IgD-negative memory B cell (primary cell): Measurements from ENCODE around the gene KIF20A. TPM values are rescaled to one million over a fixed set of nuclear protein-coding genes. Genes with fewer than 3 reads are reported as not detected.

Source experiments
- H3K27ac Mint-ChIP-seq, 3 donors: one replicate each; pipeline ENCODE4 v1.8.0; 2020 to 2022; ENCODE audit warnings: mild to moderate bottlenecking in 3 of 3, mixed read lengths in 3 of 3, moderate library complexity in 1 of 3
- H3K27me3 Mint-ChIP-seq: one replicate; pipeline ENCODE4 v1.8.0; 2021; ENCODE audit warnings: mixed read lengths
- H3K36me3 Mint-ChIP-seq: one replicate; pipeline ENCODE4 v1.8.0; 2020; ENCODE audit warnings: mild to moderate bottlenecking, mixed read lengths
- H3K4me1 Mint-ChIP-seq, 3 donors: one replicate each; pipeline ENCODE4 v1.8.0; 2020 to 2022; ENCODE audit warnings: mixed read lengths in 3 of 3, mild to moderate bottlenecking in 1 of 3
- H3K4me3 Mint-ChIP-seq, 4 donors: one replicate each; pipeline ENCODE4 v1.8.0; 2020 to 2022; ENCODE audit warnings: mild to moderate bottlenecking in 4 of 4, mixed read lengths in 4 of 4, moderate library complexity in 3 of 4
- H3K9me3 Mint-ChIP-seq, 3 donors: one replicate each; pipeline ENCODE4 v1.8.0; 2020 to 2021; ENCODE audit warnings: mixed read lengths in 3 of 3, mild to moderate bottlenecking in 1 of 3
- polyA plus RNA-seq: library from polyadenylated mRNA; unstranded; fragments of 300-500 nt; fragmentation: Illumina TruSeq; gene quantifications from one replicate; pipeline ENCODE4 v1.2.3, GENCODE V29; 2021

KIF20A gene
- polyA plus RNA-seq, 1 donor from 2014 or later: not detected

GRCh38 chr5:138223532-138223931, 44.6 kb downstream of the KIF20A start:
- Mint-ChIP-seq H3K4me1 (peaks cover 0 to 2% (median 2%) of the 10 kb centered on the region in 3 donors), H3K36me3 (no peaks in the 10 kb centered on the region), H3K27ac (no peak overlapping the region), H3K27me3 (peaks cover 21% of the 10 kb centered on the region), H3K9me3 (peaks cover 2 to 10% (median 5%) of the 10 kb centered on the region in 3 donors), H3K4me3 (peak overlapping the region in 1 of 4 donors; percentile 29)

- peaks cover 2 to 7% (median 5%) of the 10 kb centered on the region in 3 donors for H3K9me3 Mint-ChIP-seq
- H3K4me3 Mint-ChIP-seq: peak overlapping the region in 1 of 4 donors; percentile 5
- peaks cover 21% of the 10 kb centered on the region for H3K27me3 Mint-ChIP-seq
- peaks cover 0 to 2% (median 2%) of the 10 kb centered on the region in 3 donors for H3K4me1 Mint-ChIP-seq
- no peak overlapping the region for H3K27ac Mint-ChIP-seq
- H3K36me3 Mint-ChIP-seq: no peaks in the 10 kb centered on the region
Measured at GRCh38 chr5:138224712-138225111, 45.8 kb downstream of the KIF20A start.

GRCh38 chr5:138226910-138227309, 48.0 kb downstream of the KIF20A start:
- Mint-ChIP-seq H3K4me1 (peaks cover 0 to 2% (median 2%) of the 10 kb centered on the region in 3 donors), H3K27me3 (peaks cover 15% of the 10 kb centered on the region), H3K27ac (no peak overlapping the region), H3K9me3 (peaks cover 2 to 7% (median 5%) of the 10 kb centered on the region in 3 donors), H3K4me3 (no peak overlapping the region), H3K36me3 (no peaks in the 10 kb centered on the region)

GRCh38 chr5:138229387-138229786, 50.5 kb downstream of the KIF20A start:
- no peaks in the 10 kb centered on the region for H3K36me3 Mint-ChIP-seq
- no peak overlapping the region for H3K4me3 Mint-ChIP-seq
- H3K27ac Mint-ChIP-seq: no peak overlapping the region
- H3K9me3 Mint-ChIP-seq: peaks cover 2 to 7% (median 5%) of the 10 kb centered on the region in 3 donors
- H3K4me1 Mint-ChIP-seq: peaks cover 0 to 2% (median 0%) of the 10 kb centered on the region in 3 donors
- peaks cover 7% of the 10 kb centered on the region for H3K27me3 Mint-ChIP-seq

GRCh38 chr5:138230261-138230660, 51.3 kb downstream of the KIF20A start:
- peaks cover 2 to 7% (median 5%) of the 10 kb centered on the region in 3 donors for H3K9me3 Mint-ChIP-seq
- no peaks in the 10 kb centered on the region for H3K36me3 Mint-ChIP-seq
- peaks cover 4% of the 10 kb centered on the region for H3K27me3 Mint-ChIP-seq
- no peak overlapping the region for H3K27ac Mint-ChIP-seq
- peaks cover 0 to 2% (median 0%) of the 10 kb centered on the region in 3 donors for H3K4me1 Mint-ChIP-seq
- no peak overlapping the region for H3K4me3 Mint-ChIP-seq

- Mint-ChIP-seq H3K36me3 (no peaks in the 10 kb centered on the region), H3K27ac (no peak overlapping the region), H3K9me3 (peaks cover under 1% of the 10 kb centered on the region in 3 donors), H3K27me3 (peaks cover 5% of the 10 kb centered on the region), H3K4me1 (peaks cover 0 to under 1% (median 0%) of the 10 kb centered on the region in 3 donors), H3K4me3 (no peak overlapping the region)
Measured at GRCh38 chr5:138230981-138231589, 52.2 kb downstream of the KIF20A start.

GRCh38 chr5:138233280-138233679, 54.4 kb downstream of the KIF20A start:
- Mint-ChIP-seq H3K4me1 (no peaks in the 10 kb centered on the region), H3K27ac (no peak overlapping the region), H3K9me3 (no peaks in the 10 kb centered on the region), H3K4me3 (no peak overlapping the region), H3K27me3 (peaks cover 11% of the 10 kb centered on the region), H3K36me3 (no peaks in the 10 kb centered on the region)

- peaks cover 20% of the 10 kb centered on the region for H3K27me3 Mint-ChIP-seq
- no peaks in the 10 kb centered on the region for H3K36me3 Mint-ChIP-seq
- peaks cover 0 to 2% (median 0%) of the 10 kb centered on the region in 3 donors for H3K9me3 Mint-ChIP-seq
- H3K27ac Mint-ChIP-seq: no peak overlapping the region
- no peaks in the 10 kb centered on the region for H3K4me1 Mint-ChIP-seq
- no peak overlapping the region for H3K4me3 Mint-ChIP-seq
Measured at GRCh38 chr5:138234651-138235050, 55.7 kb downstream of the KIF20A start.

Other genes starting within 250 kb of the KIF20A start
- gene FAM13B, start 146.0 kb upstream of the KIF20A start, polyA plus RNA-seq: 34.2 TPM
- not detected for gene WNT8A, start 95.1 kb upstream of the KIF20A start, polyA plus RNA-seq
- gene NME5, start 39.7 kb upstream of the KIF20A start, polyA plus RNA-seq: not detected
- gene BRD8, start 482 bp upstream of the KIF20A start, polyA plus RNA-seq: 27.3 TPM
- 16.1 TPM for gene CDC23, start 34.2 kb downstream of the KIF20A start, polyA plus RNA-seq
- not detected for gene GFRA3, start 95.5 kb downstream of the KIF20A start, polyA plus RNA-seq
- gene CDC25C, start 152.7 kb downstream of the KIF20A start, polyA plus RNA-seq: not detected
- 20.4 TPM for gene FAM53C, start 159.2 kb downstream of the KIF20A start, polyA plus RNA-seq
- 18.1 TPM for gene KDM3B, start 173.6 kb downstream of the KIF20A start, polyA plus RNA-seq